K562 (cell line): Measurements from ENCODE around the gene ATP5ME. TPM values are rescaled to one million over a fixed set of nuclear protein-coding genes. Genes with fewer than 3 reads are reported as not detected.

Source experiments
- ATAC-seq: fragments of 200-7000 bp; cut with Tn5 transposase; 3 replicates; pipeline ENCODE4 v1.9.1; 2020; ENCODE audit warnings: moderate library complexity
- BruUV-seq: library from RNA; stranded (reverse); fragments of 400-500 nt; replicated peaks from 2 replicates; lab custom pipeline; 2021; lab: Mats Ljungman, UMichigan
- CTCF ChIA-PET: fragments of 300-600 bp; formaldehyde crosslinking; extraction: SDS; loops from one replicate; lab custom pipeline; 2021; ENCODE audit warnings: low intra/inter-chr PET ratio; lab: Yijun Ruan, JAX
- POLR2A ChIA-PET: fragments of 300-600, 350-650 bp; sonication (Branson Sonifier 250); formaldehyde crosslinking; extraction: SDS; loops from one replicate; lab custom pipeline; 2021; ENCODE audit warnings: antibody characterized with exemption, inconsistent platforms; lab: Yijun Ruan, JAX
- DNase-seq, 4 experiments: peaks; one replicate each; pipeline versions ENCODE4 v3.0.0 to v3.0.0-alpha.2; 2011 to 2018; ENCODE audit warnings: low spot score in 3 of 4, mixed read lengths in 3 of 4; ENCODE audit errors: extremely low read depth in 1 of 4
- FAIRE-seq: peaks from 2 replicates; lab custom pipeline; 2011; peaks lifted over from hg19 to GRCh38; lab: Jason Lieb, UNC
- H2AFZ ChIP-seq: 2 replicates; pipeline ENCODE4 v1.6.0; 2011; ENCODE audit warnings: low read depth, low read length, control low read depth, inconsistent platforms
- H3K27ac ChIP-seq: fragments of 200-600 bp; 3 replicates; pipeline ENCODE4 v1.8.0; 2011; ENCODE audit warnings: low read depth, mild to moderate bottlenecking, control low read depth, inconsistent platforms, low read length, moderate library complexity, mixed read lengths; ENCODE audit errors: extremely low read depth
- H3K27me3 ChIP-seq, 2 experiments: fragments of 300-600 bp in 1 of 2; 2 replicates in 1 of 2; 3 replicates in 1 of 2; pipeline versions ENCODE4 v1.6.0 to v1.8.0; 2011; ENCODE audit warnings: inconsistent platforms in 2 of 2, low read length in 2 of 2, mild to moderate bottlenecking in 1 of 2, mixed read lengths in 1 of 2, moderate library complexity in 1 of 2; ENCODE audit not compliant: control insufficient read depth in 2 of 2, insufficient read depth in 2 of 2
- H3K36me3 ChIP-seq: fragments of 300-600 bp; 3 replicates; pipeline ENCODE4 v1.8.0; 2011; ENCODE audit warnings: mild to moderate bottlenecking, low read length, inconsistent platforms; ENCODE audit not compliant: control insufficient read depth, insufficient read depth
- H3K4me1 ChIP-seq, 2 experiments: fragments of 200-600 bp in 1 of 2; replicated peaks in 1 of 2; 2 replicates in 1 of 2; 3 replicates in 1 of 2; pipeline versions ENCODE4 v1.5.1 to v1.8.0; 2011; ENCODE audit warnings: inconsistent platforms in 2 of 2, low read length in 2 of 2, mild to moderate bottlenecking in 1 of 2, mixed read lengths in 1 of 2, moderate library complexity in 1 of 2; ENCODE audit not compliant: control insufficient read depth in 2 of 2, insufficient read depth in 2 of 2
- H3K4me2 ChIP-seq: 2 replicates; pipeline ENCODE4 v1.6.1; 2011; ENCODE audit warnings: low read length, control low read depth, inconsistent platforms, mixed read lengths; ENCODE audit not compliant: insufficient read depth
- H3K4me3 ChIP-seq: fragments of 200-600 bp; sonication (generic), shearing (Covaris generic); 2 replicates; pipeline ENCODE4 v1.5.1; 2016; ENCODE audit warnings: control low read depth, inconsistent platforms
- H3K79me2 ChIP-seq: fragments of 200-600 bp; 3 replicates; pipeline ENCODE4 v1.8.0; 2011; ENCODE audit warnings: low read length, inconsistent platforms; ENCODE audit not compliant: control insufficient read depth, insufficient read depth
- H3K9ac ChIP-seq, 2 experiments: 2 replicates each; pipeline versions ENCODE4 v1.6.0 to v1.6.1; 2011; ENCODE audit warnings: low read depth in 2 of 2, low read length in 2 of 2, control low read depth in 1 of 2, inconsistent platforms in 1 of 2, mild to moderate bottlenecking in 1 of 2, mixed read lengths in 1 of 2; ENCODE audit not compliant: insufficient read depth in 1 of 2
- H3K9me1 ChIP-seq: one replicate; pipeline ENCODE4 v1.6.0; 2011; ENCODE audit warnings: inconsistent platforms, mild to moderate bottlenecking, low read length, moderate library complexity; ENCODE audit not compliant: control insufficient read depth, insufficient read depth
- H3K9me3 ChIP-seq: replicated peaks from 2 replicates; pipeline ENCODE4 v1.5.1; 2011; ENCODE audit warnings: low read depth, low read length, inconsistent platforms; ENCODE audit not compliant: control insufficient read depth, insufficient read depth
- H4K20me1 ChIP-seq: replicated peaks from 2 replicates; pipeline ENCODE4 v1.6.1; 2011; ENCODE audit warnings: low read length, inconsistent platforms, mixed read lengths; ENCODE audit not compliant: control insufficient read depth, insufficient read depth
- CHD1 ChIP-seq: fragments of 200-600 bp; sonication (generic); IDR thresholded peaks from one replicate; pipeline ENCODE4 v1.6.1; 2012; ENCODE audit warnings: mild to moderate bottlenecking, moderate library complexity, low read length, inconsistent platforms
- HDAC3 ChIP-seq: fragments of 450-650 bp; IDR thresholded peaks from 2 replicates; pipeline ENCODE4 v1.6.1; 2018; ENCODE audit warnings: borderline replicate concordance, mild to moderate bottlenecking, moderate library complexity; ENCODE audit not compliant: partially characterized antibody
- JUN ChIP-seq, 2 experiments: sonication (generic) in 1 of 2; formaldehyde crosslinking in 1 of 2; IDR thresholded peaks; 2 replicates each; pipeline versions ENCODE4 v1.6.1 to v1.8.0; 2012 to 2022; ENCODE audit warnings: borderline replicate concordance in 2 of 2, mild to moderate bottlenecking in 2 of 2, improper control_type of control experiment in 1 of 2, low read depth in 1 of 2, low read length in 1 of 2, missing genetic modification reagents in 1 of 2
- MCM7 ChIP-seq, 2 experiments: fragments of 450-650 bp; IDR thresholded peaks; 2 replicates each; pipeline ENCODE4 v1.6.1; 2016 to 2018
- MECOM ChIP-seq: fragments of 250-450 bp; sonication (Bioruptor Pico); IDR thresholded peaks from 2 replicates; pipeline ENCODE4 v1.8.0; 2022; ENCODE audit warnings: inconsistent platforms
- NRF1 ChIP-seq, 2 experiments: fragments of 450-650 bp; IDR thresholded peaks in 1 of 2; conservative IDR thresholded peaks in 1 of 2; 2 replicates each; pipeline ENCODE4 v1.6.1; 2014; ENCODE audit warnings: mild to moderate bottlenecking in 2 of 2
- RNF2 ChIP-seq: sonication (generic); IDR thresholded peaks from 2 replicates; pipeline ENCODE4 v1.6.1; 2016
- SIRT6 ChIP-seq: IDR thresholded peaks from one replicate; pipeline ENCODE4 v1.6.1; 2012; ENCODE audit warnings: low read depth, mild to moderate bottlenecking, control low read depth, inconsistent platforms, low read length, moderate library complexity
- SIX5 ChIP-seq, 2 experiments: IDR thresholded peaks; 2 replicates each; pipeline ENCODE4 v1.6.1; 2011; ENCODE audit warnings: low read length in 2 of 2, borderline replicate concordance in 1 of 2, low read depth in 1 of 2, mild to moderate bottlenecking in 1 of 2, moderate library complexity in 1 of 2; ENCODE audit not compliant: insufficient read depth in 1 of 2
- SMARCC2 ChIP-seq: fragments of 450-650 bp; IDR thresholded peaks from 2 replicates; pipeline ENCODE4 v1.6.1; 2017; ENCODE audit warnings: antibody characterized with exemption, moderate library complexity, mild to moderate bottlenecking, low read depth
- SRSF3 ChIP-seq: fragments of 200-400 bp; formaldehyde crosslinking; IDR thresholded peaks from 2 replicates; pipeline ENCODE4 v1.6.1; 2016; ENCODE audit warnings: mild to moderate bottlenecking, low read length, moderate library complexity; ENCODE audit not compliant: insufficient read depth
- TAF15 ChIP-seq: fragments of 200-400 bp; formaldehyde crosslinking; IDR thresholded peaks from 2 replicates; pipeline ENCODE4 v1.6.1; 2017; ENCODE audit warnings: mild to moderate bottlenecking, low read depth, low read length, moderate library complexity
- USF1 ChIP-seq: sonication (generic); formaldehyde crosslinking; IDR thresholded peaks from 2 replicates; pipeline ENCODE4 v1.9.0; 2022; ENCODE audit warnings: mild to moderate bottlenecking, missing genetic modification reagents
- USF2 ChIP-seq: sonication (generic); formaldehyde crosslinking; IDR thresholded peaks from 2 replicates; pipeline ENCODE4 v1.5.0; 2020; ENCODE audit warnings: missing genetic modification reagents
- ZNF316 ChIP-seq: fragments of 450-650 bp; IDR thresholded peaks from 2 replicates; pipeline ENCODE4 v1.6.1; 2016
- ZNF512 ChIP-seq: IDR thresholded peaks from 2 replicates; pipeline ENCODE4 v1.6.1; 2016; ENCODE audit warnings: missing genetic modification characterization, missing compliant biosample characterization
- ZZZ3 ChIP-seq: fragments of 450-650 bp; IDR thresholded peaks from 2 replicates; pipeline ENCODE4 v1.6.1; 2016; ENCODE audit warnings: antibody characterized with exemption, mild to moderate bottlenecking, moderate library complexity
- WGBS: fragments of 100-300 bp; shearing (Covaris generic); methylation state at CpG from one replicate; pipeline ENCODE4 v1.1.6; 2016; ENCODE audit warnings: low coverage, mixed read lengths; ENCODE audit not compliant: insufficient coverage; ENCODE audit errors: missing lambda C conversion rate; 5-methylcytosine and 5-hydroxymethylcytosine counted together
- in situ Hi-C: fragments of 300-500 bp; cut with MboI; formaldehyde crosslinking; loops from 4 replicates; pipeline ENCODE4 v1.15.0; 2018; ENCODE audit warnings: inconsistent platforms, mixed read lengths
- intact Hi-C: fragments of 100-400 bp; cut with micrococcal nuclease; formaldehyde crosslinking; loops from 2 replicates; pipeline ENCODE4 v1.14.2; 2022
- polyA plus RNA-seq, 8 experiments: library from polyadenylated mRNA; depleted of rRNA in 4 of 8; stranded (reverse) in 5 of 8; unstranded in 3 of 8; fragments of >200 nt; fragmentation: Nextera tagmentation in 2 of 8; fragmentation: Illumina TruSeq in 1 of 8; extraction: Ambion mirVana in 2 of 8; extraction: Trizol in 1 of 8; gene quantifications; 2 replicates each; pipeline versions ENCODE4 v1.2.1 to v1.2.3, GENCODE V29; 2011 to 2014; ENCODE audit warnings: inconsistent platforms in 1 of 8, missing spikeins in 1 of 8
- total RNA-seq, 7 experiments: library from RNA; depleted of rRNA in 6 of 7; stranded (reverse); fragments of >200 nt in 6 of 7; fragmentation: Illumina TruSeq in 2 of 7; extraction: Trizol in 2 of 7; gene quantifications; 2 replicates each; pipeline versions ENCODE4 v1.2.1 to v1.2.3, GENCODE V29; 2011 to 2021; ENCODE audit warnings: low replicate concordance in 1 of 7

Gene ATP5ME
- total and polyA plus RNA-seq, 9 of the 15 experiments (the other 6 are each of a cell fraction or from before 2014, with no cell fraction given), result 509 to 2,480 (median 887) TPM

DNA sequence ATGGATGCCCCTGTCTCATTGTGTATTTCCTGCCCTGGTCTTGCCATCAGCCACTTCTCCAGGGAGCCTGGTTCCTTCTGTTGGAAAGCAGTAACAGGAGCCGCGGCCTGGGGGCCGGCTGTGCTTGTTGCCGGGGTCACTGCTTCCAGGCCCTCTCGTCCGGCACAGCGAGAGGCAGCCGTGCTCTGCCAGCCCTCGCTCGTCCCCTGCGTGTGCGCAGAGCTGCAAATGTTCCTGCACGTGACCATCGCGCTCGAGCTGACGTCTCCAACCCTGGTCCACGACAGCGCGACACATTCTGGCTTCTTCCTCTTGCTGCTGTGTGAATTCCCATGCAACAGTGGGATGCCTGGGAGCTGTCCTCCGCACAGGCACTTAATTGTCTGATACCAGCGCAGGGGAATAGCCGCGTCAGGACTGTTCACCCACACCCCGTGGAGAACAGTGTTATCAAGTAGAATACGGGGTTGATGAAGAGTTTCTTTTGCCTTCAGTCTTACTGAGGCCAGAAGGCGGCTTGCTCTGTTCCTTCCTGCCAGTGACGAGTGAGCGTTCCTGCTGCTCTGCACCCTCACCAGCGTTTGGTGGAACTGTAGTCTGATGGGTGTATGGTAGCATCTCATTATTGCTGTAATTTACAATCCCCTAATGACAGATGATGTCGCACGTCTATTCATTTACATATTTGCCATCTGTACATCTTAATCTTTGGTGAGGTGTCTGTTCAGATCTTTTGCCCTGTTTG lies 36.4 kb downstream of the ATP5ME start:
- H3K27me3 ChIP-seq, result peaks cover 20 to 54% of the 10 kb centered on the region in 2 experiments
- H3K27ac ChIP-seq, result no peak overlapping the region
- no peaks in the 10 kb centered on the region for H3K9me3 ChIP-seq
- BruUV-seq, result no TSS peak
- no peak overlapping the region for H3K4me2 ChIP-seq
- no peak overlapping the region for H3K4me3 ChIP-seq
- no peaks in the 10 kb centered on the region for H3K36me3 ChIP-seq
- H3K79me2 ChIP-seq, result no peaks in the 10 kb centered on the region
- peaks cover 0 to 17% of the 10 kb centered on the region in 2 experiments; a peak in 1 of 5 replicates for H3K4me1 ChIP-seq
- no peak overlapping the region for H3K9ac ChIP-seq
- ATAC-seq (peak; percentile 31; the same call in 1 of the 3 replicates), FAIRE-seq (no peak), DNase-seq (no peak)
- H4K20me1 ChIP-seq, result no peaks in the 10 kb centered on the region
- in situ Hi-C loops (no loop called here), intact Hi-C loops (no loop called here)
- no peak overlapping the region for H2AFZ ChIP-seq
- 6% methylated on average over 32 of the region's 32 CpGs for WGBS
- ChIA-PET CTCF (no interaction called here), POLR2A (no interaction called here)
- no peaks in the 10 kb centered on the region for H3K9me1 ChIP-seq
- TF ChIP-seq SMARCC2 (no peak), ZNF512 (tag) (no peak), RNF2 (no peak), USF1 (peak; percentile 56), USF2 (CRISPR knock-in tag) (peak; percentile 55), NRF1 (conservative IDR thresholded peaks at IDR 0.05 in 1 of 2, IDR thresholded peaks at IDR 0.05 in 1 of 2) (peak in 1 of 2 experiments; percentile 30; a peak in 1 of 4 replicates), SRSF3 (no peak), MCM7 (IDR thresholded peaks at IDR 0.05) (no peak), JUN (IDR thresholded peaks at IDR 0.05; ENCODE audit: borderline replicate concordance, low read depth, low read length) (no peak), JUN (CRISPR knock-in tag; IDR thresholded peaks at IDR 0.05; ENCODE audit: borderline replicate concordance) (no peak), TAF15 (no peak), MECOM (no peak), ZNF316 (no peak), SIX5 (IDR thresholded peaks at IDR 0.05; ENCODE audit: borderline replicate concordance in 1 of 2, insufficient read depth in 1 of 2, low read depth in 1 of 2, low read length in 2 of 2) (no peak), SIRT6 (no peak), CHD1 (no peak), HDAC3 (no peak), ZZZ3 (no peak)
